GM18951 (cell line): ENCODE results near the gene TSPAN32.

ENCODE experiments used
- POLR2A ChIP-seq: IDR thresholded peaks from 4 replicates; pipeline ENCODE4 v1.6.1; 2011; ENCODE audit warnings: mild to moderate bottlenecking; ENCODE audit not compliant: insufficient read length, insufficient read depth; ENCODE audit errors: extremely low read depth
- in situ Hi-C: fragments of 300-500 bp; cut with MboI; formaldehyde crosslinking; loops from one replicate; pipeline ENCODE4 v1.12.0; 2022; ENCODE audit warnings: low sequenced_read_pairs, mixed read lengths, inconsistent platforms; ENCODE audit not compliant: unreplicated experiment

The TSPAN32 gene

GRCh38 chr11:2314136-2314524 is 12.3 kb downstream of the TSPAN32 start:
- TF ChIP-seq POLR2A = no peak
- in situ Hi-C loops = no loop called here

DNA sequence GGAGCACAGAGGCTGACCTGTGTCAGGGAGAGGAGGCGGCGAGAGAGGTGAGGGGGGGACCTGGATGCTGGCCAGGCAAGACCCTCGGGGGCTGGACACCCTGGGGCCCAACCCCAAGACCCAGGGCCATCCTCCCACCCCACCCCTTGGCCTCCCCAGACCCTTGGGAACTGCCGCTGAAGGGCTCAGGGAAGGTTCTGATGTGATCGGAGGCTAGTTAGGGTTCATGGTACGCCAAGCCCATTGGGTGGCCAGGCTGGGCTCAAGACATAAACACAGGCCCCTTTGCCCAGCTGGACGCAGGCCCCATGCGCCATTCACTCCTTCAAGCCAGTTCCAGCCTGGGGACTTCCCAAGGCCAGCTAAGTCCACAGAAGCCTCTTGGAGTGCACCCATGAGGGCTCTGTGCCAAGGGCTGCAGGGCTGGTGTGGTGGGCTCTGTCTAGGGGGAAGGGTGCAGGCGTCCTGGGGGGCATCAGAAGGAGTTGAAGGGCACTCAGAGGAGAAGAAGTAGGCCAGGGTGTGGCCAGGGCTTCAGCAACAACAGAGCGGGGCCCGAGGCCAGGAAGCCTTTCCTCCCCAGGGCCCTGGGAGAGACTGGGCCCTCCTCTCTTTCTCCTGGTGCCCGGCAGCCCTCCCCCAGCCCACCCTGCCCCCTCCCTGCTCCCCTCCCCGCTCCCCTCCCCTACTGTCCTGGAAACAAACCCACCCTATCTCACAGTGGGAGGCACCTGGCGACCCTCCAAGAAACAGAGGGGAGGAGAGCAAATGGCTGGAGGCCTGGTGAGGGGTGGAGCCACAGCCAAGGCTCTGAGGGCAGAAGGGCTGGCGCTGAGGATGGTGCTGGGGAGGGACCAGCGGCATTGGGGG is 12.9 kb downstream of the TSPAN32 start:
- TF ChIP-seq POLR2A = no peak
- in situ Hi-C loops = loop anchor here (5.0 kb wide), 1 partner anchor 113 kb away; no protein-coding TSS in a partner anchor

DNA sequence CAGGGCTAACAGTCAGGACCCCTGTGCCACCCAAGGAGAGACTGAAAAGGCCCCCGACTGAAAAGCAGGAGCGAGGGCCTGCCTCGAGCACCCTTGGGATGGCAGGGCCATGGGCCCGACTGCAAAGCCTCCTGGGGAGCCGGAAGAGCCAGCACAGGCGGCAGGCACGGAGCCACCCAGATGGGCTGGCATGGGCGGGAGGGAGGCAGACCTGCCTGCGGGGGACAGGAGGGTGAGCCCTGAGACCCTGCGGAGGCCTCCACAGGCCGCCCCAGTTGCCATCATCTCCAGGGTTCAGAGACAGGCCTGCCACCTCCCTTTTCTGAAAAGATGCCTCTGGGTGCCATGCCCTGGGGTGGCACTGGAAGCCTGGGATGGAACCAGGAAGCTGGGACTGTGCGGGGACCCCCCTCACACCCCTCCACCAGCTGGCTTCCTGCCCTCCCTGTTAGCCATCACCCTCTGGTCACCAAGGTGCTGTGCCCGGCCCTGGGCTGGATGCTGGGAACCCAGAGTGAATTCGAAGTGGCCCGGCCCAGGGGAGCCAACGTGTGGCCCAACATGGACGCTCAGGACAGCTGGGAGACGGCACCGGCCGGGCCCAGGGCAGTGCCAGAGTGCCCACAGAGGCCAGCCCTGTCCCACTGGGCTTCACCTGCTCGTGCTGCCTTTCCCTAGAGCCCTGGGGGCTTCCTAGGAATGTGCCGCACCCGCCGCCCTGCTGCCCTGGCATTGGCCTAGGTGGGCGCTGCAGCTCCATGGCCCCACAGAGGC is 13.8 kb downstream of the TSPAN32 start:
- in situ Hi-C loops = loop anchor here (5.0 kb wide), 1 partner anchor 112 kb away; no protein-coding TSS in a partner anchor
- TF ChIP-seq POLR2A = no peak

- in situ Hi-C loops = loop anchor here (5.0 kb wide), 1 partner anchor 111 kb away; no protein-coding TSS in a partner anchor
- TF ChIP-seq POLR2A = no peak
Measured at GRCh38 chr11:2316169-2316962, 14.6 kb downstream of the TSPAN32 start.

DNA sequence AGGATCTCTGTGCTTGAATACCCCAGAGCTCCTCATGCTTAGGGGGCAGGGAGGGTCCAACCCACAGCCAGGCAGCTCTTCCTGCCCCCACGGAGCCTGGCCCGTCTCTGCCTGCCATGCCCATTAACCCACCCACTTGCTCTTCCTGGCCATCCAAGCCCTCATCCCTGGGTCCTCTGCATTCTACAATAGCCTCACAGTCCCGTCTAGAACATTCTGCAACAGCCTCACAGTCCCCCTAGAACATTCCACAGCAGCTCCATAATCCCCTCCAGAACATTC is 15.1 kb downstream of the TSPAN32 start:
- no peak for TF ChIP-seq POLR2A
- in situ Hi-C loops = loop anchor here (5.0 kb wide), 1 partner anchor 110 kb away; no protein-coding TSS in a partner anchor

- in situ Hi-C loops = loop anchor here (5.0 kb wide), 1 partner anchor 110 kb away; no protein-coding TSS in a partner anchor
- TF ChIP-seq POLR2A = no peak
Measured at GRCh38 chr11:2317354-2318050, 15.7 kb downstream of the TSPAN32 start.

- no peak for TF ChIP-seq POLR2A
- in situ Hi-C loops = loop anchor here (5.0 kb wide), 1 partner anchor 109 kb away; no protein-coding TSS in a partner anchor
Measured at GRCh38 chr11:2318123-2318522, 16.3 kb downstream of the TSPAN32 start.

DNA sequence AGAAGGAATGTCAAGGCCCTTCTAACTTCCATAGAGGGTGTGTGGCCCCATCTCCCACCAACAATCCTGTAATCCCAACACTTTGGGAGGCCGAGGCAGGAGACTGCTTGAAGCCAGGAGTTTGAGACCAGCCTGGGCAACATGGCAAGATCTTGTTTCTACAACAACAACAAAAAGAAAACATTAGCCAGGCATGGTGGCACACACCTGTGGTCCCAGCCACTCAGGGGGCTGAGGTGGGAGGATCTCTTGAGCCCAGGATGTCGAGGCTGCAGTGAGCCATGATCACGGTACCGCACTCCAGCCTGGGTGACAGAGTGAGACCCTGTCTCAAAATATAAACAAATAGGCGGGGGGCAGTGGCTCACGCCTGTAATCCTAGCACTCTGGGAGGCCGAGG is 16.9 kb downstream of the TSPAN32 start:
- in situ Hi-C loops = loop anchor here (5.0 kb wide), 1 partner anchor 109 kb away; no protein-coding TSS in a partner anchor
- TF ChIP-seq POLR2A = no peak

DNA sequence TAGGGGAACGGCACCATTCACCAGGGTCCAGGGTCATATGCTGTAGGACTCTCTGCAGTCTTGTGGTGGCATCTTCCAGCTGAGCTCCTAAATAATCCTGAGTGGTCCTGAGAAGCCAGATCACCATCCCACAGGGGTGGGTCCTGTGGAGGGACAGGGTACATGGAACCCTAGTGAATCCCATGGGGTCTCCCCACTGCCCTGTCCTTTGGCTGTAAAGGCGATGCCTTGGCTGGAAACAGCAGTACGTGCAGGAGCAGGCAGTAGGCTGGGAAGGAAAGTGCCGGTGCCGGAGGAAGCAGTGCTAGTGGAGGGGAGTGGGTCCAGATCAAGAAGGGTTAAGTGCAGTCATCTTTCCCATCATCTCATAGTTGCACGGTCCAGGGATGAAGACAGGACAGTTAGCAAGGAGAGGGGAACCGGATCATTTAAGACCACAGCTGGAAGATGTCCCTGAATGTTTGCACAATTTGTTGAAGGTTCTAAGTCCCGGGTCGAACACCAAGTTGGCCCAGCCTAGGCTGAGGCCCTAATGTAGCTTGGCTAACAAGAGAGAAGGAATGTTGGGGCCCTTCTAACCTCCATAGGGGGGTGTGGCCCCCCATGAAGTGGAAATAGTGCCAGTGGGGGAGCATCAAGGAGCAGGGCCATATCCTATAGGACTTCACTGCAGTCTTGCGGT is 18.1 kb downstream of the TSPAN32 start:
- TF ChIP-seq POLR2A = no peak
- in situ Hi-C loops = loop anchor here (5.0 kb wide), 1 partner anchor 107 kb away; no protein-coding TSS in a partner anchor

- in situ Hi-C loops = no loop called here
- TF ChIP-seq POLR2A = no peak
Measured at GRCh38 chr11:2320568-2321310, 18.9 kb downstream of the TSPAN32 start.

DNA sequence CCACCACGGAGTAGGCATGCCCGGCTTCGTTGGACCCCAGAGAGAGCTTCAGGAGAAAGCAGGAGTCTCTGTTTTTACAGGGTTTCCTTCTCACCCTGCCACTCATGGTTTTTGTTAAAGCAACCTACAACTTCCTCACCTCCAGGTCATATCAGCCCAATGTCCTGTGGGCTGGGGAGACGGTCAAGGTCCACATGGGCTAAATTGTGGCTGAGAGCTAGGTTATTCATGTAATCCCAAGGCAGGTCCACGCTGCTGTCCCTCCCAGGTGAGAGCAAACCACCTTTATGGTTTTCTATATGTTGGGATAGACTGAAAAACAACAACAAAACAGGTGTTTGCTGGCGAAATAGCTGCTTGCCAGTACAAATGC is 19.5 kb downstream of the TSPAN32 start:
- no peak for TF ChIP-seq POLR2A

More for the DNA sequence above, 19.5 kb downstream of the TSPAN32 start:
- in situ Hi-C loops = no loop called here
